Endothelial cell (in vitro differentiated cells): ENCODE results near the gene ST6GAL1. TPM values are rescaled to one million over a fixed set of nuclear protein-coding genes. Genes with fewer than 3 reads are reported as not detected.

Source experiments
- DNase-seq: peaks from one replicate; pipeline ENCODE4 v3.0.0; 2021; ENCODE audit warnings: low spot score
- H3K27ac Mint-ChIP-seq: one replicate; pipeline ENCODE4 v1.8.0; 2021; ENCODE audit warnings: mixed read lengths, inconsistent platforms; ENCODE audit not compliant: unreplicated experiment
- H3K27me3 Mint-ChIP-seq: one replicate; pipeline ENCODE4 v1.8.0; 2021; ENCODE audit warnings: mild to moderate bottlenecking, moderate library complexity, mixed read lengths, inconsistent platforms; ENCODE audit not compliant: unreplicated experiment
- H3K36me3 Mint-ChIP-seq: one replicate; pipeline ENCODE4 v1.8.0; 2021; ENCODE audit warnings: mild to moderate bottlenecking, low read depth, mixed read lengths, inconsistent platforms; ENCODE audit not compliant: unreplicated experiment
- H3K4me1 Mint-ChIP-seq: one replicate; pipeline ENCODE4 v1.8.0; 2021; ENCODE audit warnings: mild to moderate bottlenecking, mixed read lengths, inconsistent platforms; ENCODE audit not compliant: unreplicated experiment
- H3K4me3 Mint-ChIP-seq: one replicate; pipeline ENCODE4 v1.8.0; 2021; ENCODE audit warnings: mild to moderate bottlenecking, mixed read lengths, inconsistent platforms; ENCODE audit not compliant: unreplicated experiment
- H3K9me3 Mint-ChIP-seq: one replicate; pipeline ENCODE4 v1.8.0; 2021; ENCODE audit warnings: mixed read lengths, inconsistent platforms; ENCODE audit not compliant: unreplicated experiment
- CTCF ChIP-seq: fragments of 200-600 bp; sonication (generic); IDR thresholded peaks from one replicate; pipeline ENCODE4 v1.5.0; 2021; ENCODE audit warnings: antibody characterized with exemption; ENCODE audit not compliant: unreplicated experiment
- total RNA-seq: library from RNA; stranded (reverse); fragmentation: NEBNext Ultra II Directional; extraction: Animal tissue kit (Norgen Biotek cat#: 25700); gene quantifications from one replicate; pipeline ENCODE4 v1.2.1, GENCODE V29; 2021; ENCODE audit not compliant: unreplicated experiment

ST6GAL1 gene
- total RNA-seq, 1 donor from 2014 or later = 82.4 TPM

- no peaks in the 10 kb centered on the region for H3K9me3 Mint-ChIP-seq
- H3K27ac Mint-ChIP-seq = no peak overlapping the region
- DNase-seq = no peak
- no peak overlapping the region for H3K4me3 Mint-ChIP-seq
- no peaks in the 10 kb centered on the region for H3K27me3 Mint-ChIP-seq
- H3K4me1 Mint-ChIP-seq = no peaks in the 10 kb centered on the region
- TF ChIP-seq CTCF = no peak
- H3K36me3 Mint-ChIP-seq = peaks cover 3% of the 10 kb centered on the region
Observed at GRCh38 chr3:186895406-186895805, 34.9 kb upstream of the ST6GAL1 start.

GRCh38 chr3:186896006-186896405 lies 34.3 kb upstream of the ST6GAL1 start:
- TF ChIP-seq CTCF = no peak
- H3K4me3 Mint-ChIP-seq = no peak overlapping the region
- no peaks in the 10 kb centered on the region for H3K9me3 Mint-ChIP-seq
- H3K36me3 Mint-ChIP-seq = peaks cover 3% of the 10 kb centered on the region
- H3K27ac Mint-ChIP-seq = no peak overlapping the region
- DNase-seq = no peak
- no peaks in the 10 kb centered on the region for H3K27me3 Mint-ChIP-seq
- H3K4me1 Mint-ChIP-seq = no peaks in the 10 kb centered on the region

- H3K9me3 Mint-ChIP-seq = no peaks in the 10 kb centered on the region
- H3K36me3 Mint-ChIP-seq = peaks cover 3% of the 10 kb centered on the region
- H3K27me3 Mint-ChIP-seq = no peaks in the 10 kb centered on the region
- TF ChIP-seq CTCF = no peak
- DNase-seq = no peak
- no peak overlapping the region for H3K27ac Mint-ChIP-seq
- no peak overlapping the region for H3K4me3 Mint-ChIP-seq
- H3K4me1 Mint-ChIP-seq = no peaks in the 10 kb centered on the region
Observed at GRCh38 chr3:186896875-186897274, 33.5 kb upstream of the ST6GAL1 start.

GRCh38 chr3:186901135-186901734 lies 29.1 kb upstream of the ST6GAL1 start:
- H3K4me3 Mint-ChIP-seq = no peak overlapping the region
- no peak for TF ChIP-seq CTCF
- H3K27me3 Mint-ChIP-seq = peaks cover 1% of the 10 kb centered on the region
- no peak for DNase-seq
- no peaks in the 10 kb centered on the region for H3K4me1 Mint-ChIP-seq
- peaks cover 2% of the 10 kb centered on the region for H3K36me3 Mint-ChIP-seq
- H3K27ac Mint-ChIP-seq = no peak overlapping the region
- peaks cover 3% of the 10 kb centered on the region for H3K9me3 Mint-ChIP-seq

- Mint-ChIP-seq H3K9me3 (peaks cover 3% of the 10 kb centered on the region), H3K27me3 (peaks cover 1% of the 10 kb centered on the region), H3K4me3 (no peak overlapping the region), H3K4me1 (no peaks in the 10 kb centered on the region), H3K36me3 (no peaks in the 10 kb centered on the region), H3K27ac (no peak overlapping the region)
- no peak for DNase-seq
- TF ChIP-seq CTCF = no peak
Observed at GRCh38 chr3:186902154-186902553, 28.2 kb upstream of the ST6GAL1 start.
